ENCODE measurements around the gene DCC. TPM values are rescaled to one million over a fixed set of nuclear protein-coding genes. Genes with fewer than 3 reads are reported as not detected.

The DCC gene
- polyA plus RNA-seq, 2 of the 4 experiments (the other 2 are of a cell fraction), result 0.12 TPM; not detected in 1

- no peak for TF ChIP-seq POLR2AphosphoS2 (conservative IDR thresholded peaks at IDR 0.05; ENCODE audit: low read length)
- no peak for TF ChIP-seq ZFP36 (IDR thresholded peaks at IDR 0.05; ENCODE audit: borderline replicate concordance, partially characterized antibody)
Measured at GRCh38 chr18:53281406-53281805, 941.4 kb downstream of the DCC start (continued).

- Histone ChIP-seq H3K4me1 (no peaks in the 10 kb centered on the region), H3K4me2 (no peak overlapping the region), H3K27ac (no peak overlapping the region), H3K9me3 (no peaks in the 10 kb centered on the region), H3K4me3 (no peak overlapping the region)
- ChIA-PET POLR2A (no interaction called here), CTCF (no interaction called here)
- no peak for FAIRE-seq
- no peak for ATAC-seq
- no peak for TF ChIP-seq HMGXB4 (CRISPR knock-in tag; IDR thresholded peaks at IDR 0.05; ENCODE audit: borderline replicate concordance)
- TF ChIP-seq MAX (IDR thresholded peaks at IDR 0.05), result no peak
- no peak for TF ChIP-seq ESRRA (IDR thresholded peaks at IDR 0.05; ENCODE audit: borderline replicate concordance, low read length)
- no peak for TF ChIP-seq ZNF302 (CRISPR knock-in tag; IDR thresholded peaks at IDR 0.05)
- TF ChIP-seq EP300 (IDR thresholded peaks at IDR 0.05), result no peak
- TF ChIP-seq REST (IDR thresholded peaks at IDR 0.05), result no peak
- TF ChIP-seq ZSCAN20 (CRISPR knock-in tag; IDR thresholded peaks at IDR 0.05), result no peak
- TF ChIP-seq CBX2 (IDR thresholded peaks at IDR 0.05; ENCODE audit: borderline replicate concordance, low read depth), result no peak
- TF ChIP-seq POLR2AphosphoS2 (conservative IDR thresholded peaks at IDR 0.05; ENCODE audit: low read length), result no peak
- DNase-seq (ENCODE audit: low read depth in 1 of 2, low spot score in 1 of 2), result no peak
- WGBS (ENCODE audit: missing lambda C conversion rate), result 0% methylated on average over 2 of the region's 2 CpGs
Measured at GRCh38 chr18:53283708-53284107, 943.7 kb downstream of the DCC start.

- TF ChIP-seq MAZ (IDR thresholded peaks at IDR 0.05; ENCODE audit: borderline replicate concordance, low read depth, low read length), result no peak
- TF ChIP-seq NR3C1 (IDR thresholded peaks at IDR 0.05), result no peak
- DNase-seq (ENCODE audit: low read depth in 1 of 2, low spot score in 1 of 2) (no peak), ATAC-seq (no peak), FAIRE-seq (no peak)
- no peak overlapping the region for H3K4me2 ChIP-seq
- H3K27ac ChIP-seq, result no peak overlapping the region
- POLR2A ChIA-PET, result no interaction called here
- no peaks in the 10 kb centered on the region for H3K4me1 ChIP-seq
- WGBS (ENCODE audit: missing lambda C conversion rate), result 56% methylated on average over 6 of the region's 6 CpGs
- H3K4me3 ChIP-seq, result no peak overlapping the region
- no peaks in the 10 kb centered on the region for H3K9me3 ChIP-seq
- CTCF ChIA-PET, result no interaction called here
Measured at GRCh38 chr18:53305461-53305860, 965.5 kb downstream of the DCC start.

- 6% methylated on average over 2 of the region's 2 CpGs for WGBS (ENCODE audit: missing lambda C conversion rate)
- no peak for TF ChIP-seq TFCP2L1 (CRISPR knock-in tag; IDR thresholded peaks at IDR 0.05)
- TF ChIP-seq PHF8 (IDR thresholded peaks at IDR 0.05; ENCODE audit: borderline replicate concordance, low read depth), result no peak
- DNase-seq (ENCODE audit: low read depth in 1 of 2, low spot score in 1 of 2), result no peak
- H3K4me3 ChIP-seq, result no peak overlapping the region
- ChIA-PET CTCF (no interaction called here), POLR2A (no interaction called here)
- ATAC-seq, result no peak
- H3K9me3 ChIP-seq, result no peaks in the 10 kb centered on the region
- no peak overlapping the region for H3K27ac ChIP-seq
- no peaks in the 10 kb centered on the region for H3K4me1 ChIP-seq
- FAIRE-seq, result no peak
- no peak overlapping the region for H3K4me2 ChIP-seq
Measured at GRCh38 chr18:53319628-53320027, 979.6 kb downstream of the DCC start.

Data from A549 (cell line).